Epidermal melanocyte (primary cell): ENCODE results near the gene GNG11.
"Not testable (repeated sequence)": the region's sequence is repeated elsewhere in the genome, so short reads cannot be mapped to it uniquely, and the experiment has no call there.

Experiments
- DNase-seq: peaks from one replicate; pipeline ENCODE4 v3.0.0; 2011; ENCODE audit warnings: low spot score; ENCODE audit not compliant: insufficient read length

The GNG11 gene

DNA sequence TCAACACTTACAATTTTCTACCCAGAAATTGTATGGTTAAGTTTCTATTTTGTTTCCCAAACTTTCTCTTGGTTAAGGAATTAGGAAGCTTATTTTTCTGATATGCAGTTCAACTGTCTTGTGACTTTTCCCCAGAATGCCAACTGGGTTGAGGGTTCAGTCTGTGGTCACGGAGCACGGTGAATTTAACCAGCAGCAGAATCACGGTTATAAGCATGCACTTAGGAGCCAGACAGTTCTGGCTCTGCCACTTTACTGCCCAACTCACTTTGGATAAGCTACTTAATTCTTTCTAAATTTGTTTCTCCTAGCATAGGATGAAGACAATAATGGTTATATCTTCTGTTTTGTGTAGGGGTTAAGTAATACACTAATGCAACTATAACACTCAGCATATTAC is 10.3 kb upstream of the GNG11 start:
- DNase-seq, result not testable (repeated sequence)

- DNase-seq, result not testable (repeated sequence)
Observed at GRCh38 chr7:93911661-93912060, 9.9 kb upstream of the GNG11 start.

DNA sequence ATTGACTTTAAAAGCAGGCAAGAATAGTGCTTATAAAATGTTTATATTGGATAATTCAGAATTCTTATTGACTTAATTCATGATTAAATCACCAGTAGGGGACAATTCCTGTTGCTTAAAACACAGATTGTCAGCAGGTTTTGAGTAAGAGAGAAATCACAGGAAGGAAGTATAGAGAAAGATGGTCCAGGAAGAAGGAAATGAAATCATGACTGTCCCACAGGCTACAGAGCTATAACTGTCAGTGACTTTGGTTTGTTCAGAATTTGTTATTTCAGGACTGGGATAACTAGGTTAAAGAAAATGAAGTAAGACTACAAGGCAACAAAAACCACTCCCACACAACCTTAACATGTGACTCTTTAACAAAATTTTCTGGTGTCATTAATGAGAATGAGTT is 8.3 kb upstream of the GNG11 start:
- DNase-seq, result no peak

GRCh38 chr7:93914581-93915066 is 6.9 kb upstream of the GNG11 start:
- no peak for DNase-seq

GRCh38 chr7:93915206-93915842 is 6.2 kb upstream of the GNG11 start:
- DNase-seq, result not testable (repeated sequence)

DNA sequence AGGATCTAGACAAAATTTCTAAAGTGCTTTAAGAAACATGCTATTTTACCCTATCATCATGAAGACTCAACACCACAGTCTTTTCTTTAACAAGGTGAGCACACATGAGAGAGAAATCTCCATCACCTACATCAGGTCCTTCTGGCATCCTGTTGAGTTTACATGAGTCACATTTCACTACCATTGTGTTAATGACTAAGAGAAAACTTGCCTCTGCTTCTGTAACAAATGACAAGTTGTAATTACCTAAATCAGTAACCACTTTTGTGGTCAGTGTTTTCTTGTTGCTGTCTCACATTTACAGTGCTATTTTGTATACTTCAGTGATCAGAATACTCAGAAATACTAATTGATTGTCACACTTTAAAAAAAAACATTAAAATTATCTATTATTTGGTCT is 5.6 kb upstream of the GNG11 start:
- DNase-seq, result not testable (repeated sequence)

DNA sequence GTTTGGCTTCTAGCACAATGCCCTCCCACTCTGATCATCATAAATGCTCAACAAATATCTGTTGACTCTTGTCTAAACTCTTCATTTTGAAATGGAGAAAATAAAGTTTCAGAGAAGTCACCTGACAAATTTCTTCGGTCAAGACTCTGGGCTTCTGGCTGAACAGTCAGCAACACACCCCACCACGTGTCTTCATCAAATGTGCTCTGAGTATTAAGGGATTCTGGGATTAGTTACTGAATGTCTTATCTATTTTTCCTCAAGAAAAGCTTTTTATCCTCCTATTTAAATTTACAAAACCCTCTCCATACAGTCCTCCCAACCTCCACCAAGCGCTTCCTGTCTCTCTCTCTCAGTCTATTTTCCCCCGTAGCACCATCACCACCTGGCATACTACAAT is 5.2 kb upstream of the GNG11 start:
- not testable (repeated sequence) for DNase-seq

GRCh38 chr7:93920496-93921182 is 896 bp upstream of the GNG11 start:
- DNase-seq, result no peak

- DNase-seq, result no peak
Observed at GRCh38 chr7:93921186-93921585, 349 bp upstream of the GNG11 start.

- DNase-seq, result no peak
Observed at GRCh38 chr7:93923296-93923695, 1.8 kb downstream of the GNG11 start.

DNA sequence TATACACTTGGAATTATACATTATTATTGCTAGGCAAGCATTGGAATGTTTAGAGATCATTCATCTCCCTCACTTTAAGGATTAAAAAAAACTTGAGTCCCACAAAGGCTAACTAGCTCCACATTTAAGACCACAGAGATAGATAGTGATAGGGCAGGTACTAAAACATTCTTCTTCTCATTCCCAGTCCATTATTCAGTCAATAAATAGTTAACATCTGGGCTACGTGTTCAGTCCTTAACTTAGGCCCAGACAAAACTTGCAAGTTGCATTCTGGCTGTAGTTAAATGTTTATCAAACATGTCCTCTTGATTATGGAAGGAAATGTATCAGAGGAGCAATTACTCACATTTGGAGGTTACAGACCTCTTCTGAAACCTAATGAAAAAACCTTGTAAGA is 2.4 kb downstream of the GNG11 start:
- no peak for DNase-seq

GRCh38 chr7:93926800-93927199 is 5.3 kb downstream of the GNG11 start:
- no peak for DNase-seq

DNA sequence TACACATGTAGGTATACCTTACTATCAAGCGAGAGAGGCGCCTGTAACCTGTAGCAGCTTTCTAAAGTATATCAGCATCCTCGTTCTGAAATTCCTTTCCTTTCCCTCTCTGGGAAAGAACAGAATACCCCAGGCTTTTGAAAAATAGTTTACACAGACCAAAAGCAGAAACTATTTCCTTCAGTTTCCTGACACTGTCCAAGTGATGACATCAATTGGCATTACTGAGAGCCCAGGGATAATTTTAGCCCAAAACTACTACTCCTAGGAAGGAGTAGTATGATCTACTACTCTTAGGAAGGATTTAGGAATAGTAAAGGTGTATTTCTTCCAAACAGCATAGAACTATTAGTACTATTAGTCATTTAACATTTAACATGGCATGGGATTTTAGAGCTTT is 6.0 kb downstream of the GNG11 start:
- no peak for DNase-seq

DNA sequence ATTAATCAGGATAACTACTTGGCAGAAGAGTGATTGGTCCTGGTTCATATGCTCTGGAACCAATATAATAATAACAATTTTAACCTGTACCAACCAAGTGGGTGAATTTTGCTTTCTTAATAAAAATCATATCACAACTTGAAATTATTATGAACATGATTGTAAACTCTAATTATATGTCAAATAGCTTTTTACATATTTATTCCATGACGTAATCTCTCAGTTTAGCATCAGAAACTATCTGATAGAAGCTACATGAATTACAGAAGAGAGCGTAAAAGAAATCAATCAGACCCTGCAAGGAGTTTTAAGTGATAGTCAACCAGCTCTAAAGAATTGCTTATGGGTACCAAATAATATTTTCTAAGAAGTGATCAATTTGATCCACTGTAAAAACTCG is 10.1 kb downstream of the GNG11 start:
- DNase-seq, result no peak

- no peak for DNase-seq
Observed at GRCh38 chr7:93933156-93933555, 11.6 kb downstream of the GNG11 start.

DNA sequence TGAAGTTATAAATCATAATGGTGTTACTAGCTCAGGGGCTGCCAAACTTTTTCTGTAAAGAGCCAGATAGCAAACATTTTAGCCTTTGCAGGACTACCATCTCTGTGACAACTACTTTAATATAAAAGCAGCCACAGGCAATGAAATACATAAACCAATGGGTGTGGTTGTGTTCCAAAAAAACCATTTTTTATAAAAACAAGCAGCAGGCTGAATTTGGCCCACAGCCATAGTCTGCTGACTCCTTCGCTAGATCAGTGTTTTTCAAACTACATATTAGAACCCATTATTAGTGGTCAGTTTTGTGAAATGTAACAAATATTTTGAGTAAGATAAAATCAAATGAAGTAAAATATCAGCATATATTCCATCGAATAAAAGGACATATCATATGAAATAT is 13.6 kb downstream of the GNG11 start:
- no peak for DNase-seq

DNA sequence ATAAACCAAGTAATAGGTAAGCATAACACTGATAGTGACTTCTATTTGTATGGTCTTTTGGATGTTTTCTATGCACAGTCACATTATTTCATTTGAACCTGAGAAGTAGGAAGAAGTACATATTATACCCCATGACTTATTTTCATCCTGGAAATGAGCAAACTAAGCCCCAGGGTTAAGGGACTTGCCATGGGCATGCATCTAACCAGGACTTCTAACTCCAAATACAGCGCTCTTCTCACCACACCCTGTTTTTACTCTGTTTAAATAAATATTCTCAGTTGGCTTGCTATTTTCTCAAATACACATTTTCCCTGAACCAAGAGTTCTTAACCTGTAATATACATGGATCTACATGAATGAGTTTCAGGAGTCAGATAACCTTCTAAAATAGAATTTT is 16.3 kb downstream of the GNG11 start:
- no peak for DNase-seq

GRCh38 chr7:93938293-93938692 is 16.8 kb downstream of the GNG11 start:
- DNase-seq, result no peak

- DNase-seq, result no peak
Observed at GRCh38 chr7:93941945-93942344, 20.4 kb downstream of the GNG11 start.

- no peak for DNase-seq
Observed at GRCh38 chr7:93943816-93944540, 22.4 kb downstream of the GNG11 start.

- DNase-seq, result no peak
Observed at GRCh38 chr7:93944673-93945072, 23.1 kb downstream of the GNG11 start.

DNA sequence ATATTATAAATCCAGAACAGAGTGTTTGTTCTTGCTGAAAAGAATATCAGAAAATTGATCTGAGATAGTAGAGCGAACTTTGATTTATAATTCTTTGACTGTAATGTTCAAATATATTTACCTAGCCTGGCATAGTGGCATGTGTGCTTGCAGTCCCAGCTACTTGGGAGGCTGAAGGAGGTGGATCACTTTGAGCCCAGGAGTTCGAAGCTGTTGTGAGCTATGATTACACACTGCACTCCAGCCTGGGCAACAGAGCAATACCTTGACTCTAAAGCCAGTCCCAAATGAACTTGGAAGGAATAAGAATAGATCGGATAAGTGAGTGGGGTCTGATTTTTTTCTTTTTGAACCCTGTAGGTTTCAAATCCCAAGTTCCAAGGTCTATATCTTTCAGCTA is 23.5 kb downstream of the GNG11 start:
- DNase-seq, result no peak
